IPS-NIHi7 (cell line): Measurements from ENCODE around the gene PLCL1.
"Not testable (repeated sequence)": the region's sequence is repeated elsewhere in the genome, so short reads cannot be mapped to it uniquely, and the experiment has no call there.

Experiments used
- DNase-seq: peaks from one replicate; pipeline ENCODE4 v3.0.0; 2012; ENCODE audit warnings: mixed read lengths; ENCODE audit errors: extremely low spot score

PLCL1 gene

GRCh38 chr2:197810016-197810415 lies 5.6 kb downstream of the PLCL1 start:
- no peak for DNase-seq

GRCh38 chr2:197810491-197810890 lies 6.1 kb downstream of the PLCL1 start:
- DNase-seq: no peak

GRCh38 chr2:197813093-197813787 lies 8.8 kb downstream of the PLCL1 start:
- DNase-seq: peak; percentile 41

GRCh38 chr2:197814526-197814925 lies 10.1 kb downstream of the PLCL1 start:
- no peak for DNase-seq

GRCh38 chr2:197821550-197822289 lies 17.3 kb downstream of the PLCL1 start:
- no peak for DNase-seq

GRCh38 chr2:197822333-197822732 lies 17.9 kb downstream of the PLCL1 start:
- no peak for DNase-seq

- no peak for DNase-seq
Observed at GRCh38 chr2:197827618-197828017, 23.2 kb downstream of the PLCL1 start.

- no peak for DNase-seq
Observed at GRCh38 chr2:197828464-197829135, 24.2 kb downstream of the PLCL1 start.

GRCh38 chr2:197834771-197835170 lies 30.4 kb downstream of the PLCL1 start:
- DNase-seq: not testable (repeated sequence)

- no peak for DNase-seq
Observed at GRCh38 chr2:197835293-197835692, 30.9 kb downstream of the PLCL1 start.

- no peak for DNase-seq
Observed at GRCh38 chr2:197838036-197838435, 33.6 kb downstream of the PLCL1 start.

- no peak for DNase-seq
Observed at GRCh38 chr2:197838579-197838978, 34.2 kb downstream of the PLCL1 start.

- no peak for DNase-seq
Observed at GRCh38 chr2:197839327-197839726, 34.9 kb downstream of the PLCL1 start.

GRCh38 chr2:197839856-197840255 lies 35.5 kb downstream of the PLCL1 start:
- no peak for DNase-seq

- no peak for DNase-seq
Observed at GRCh38 chr2:197846128-197846527, 41.7 kb downstream of the PLCL1 start.

- DNase-seq: no peak
Observed at GRCh38 chr2:197846777-197847176, 42.4 kb downstream of the PLCL1 start.

GRCh38 chr2:197847651-197848401 lies 43.4 kb downstream of the PLCL1 start:
- no peak for DNase-seq

GRCh38 chr2:197848602-197849001 lies 44.2 kb downstream of the PLCL1 start:
- no peak for DNase-seq

- DNase-seq: no peak
Observed at GRCh38 chr2:197850882-197851450, 46.6 kb downstream of the PLCL1 start.

GRCh38 chr2:197851451-197851850 lies 47.1 kb downstream of the PLCL1 start:
- peak; percentile 53 for DNase-seq

GRCh38 chr2:197852108-197852507 lies 47.7 kb downstream of the PLCL1 start:
- no peak for DNase-seq

GRCh38 chr2:197853549-197853948 lies 49.2 kb downstream of the PLCL1 start:
- no peak for DNase-seq
